Endometrium (tissue), 2 donors: ENCODE measurements around the gene CTXND1.
"Not testable (repeated sequence)": the region's sequence is repeated elsewhere in the genome, so short reads cannot be mapped to it uniquely, and the experiment has no call there.

Experiments used
- FAIRE-seq: peaks from 2 replicates; lab custom pipeline; 2012; peaks lifted over from hg19 to GRCh38; lab: Jason Lieb, UNC
- donor health status: control.
- donor health status: control.

Gene CTXND1

GRCh38 chr15:80252121-80252518 is at the start of gene CTXND1:
TSS of gene CTXND1 (minus strand) at chr15:80252213. CDS start at chr15:80201949, 50,264 bp downstream.
- FAIRE-seq: no peak

- FAIRE-seq: no peak
These were observed 49.5 kb upstream of the CTXND1 start for GRCh38 chr15:80301472-80301871.

GRCh38 chr15:80295777-80296176 is 43.8 kb upstream of the CTXND1 start:
- not testable (repeated sequence) for FAIRE-seq

- FAIRE-seq: no peak
These were observed 40.1 kb upstream of the CTXND1 start for GRCh38 chr15:80292079-80292478.

GRCh38 chr15:80290891-80291290 is 38.9 kb upstream of the CTXND1 start:
- FAIRE-seq: not testable (repeated sequence)

- FAIRE-seq: no peak
These were observed 37.8 kb upstream of the CTXND1 start for GRCh38 chr15:80289528-80290495.

GRCh38 chr15:80288131-80288530 is 36.1 kb upstream of the CTXND1 start:
- no peak for FAIRE-seq

GRCh38 chr15:80286055-80286454 is 34.0 kb upstream of the CTXND1 start:
- no peak for FAIRE-seq

- no peak for FAIRE-seq
These were observed 33.4 kb upstream of the CTXND1 start for GRCh38 chr15:80285379-80285778.

- no peak for FAIRE-seq
These were observed 31.5 kb upstream of the CTXND1 start for GRCh38 chr15:80283531-80283930.

- no peak for FAIRE-seq
These were observed 25.1 kb upstream of the CTXND1 start for GRCh38 chr15:80277147-80277546.

- FAIRE-seq: no peak
These were observed 23.9 kb upstream of the CTXND1 start for GRCh38 chr15:80275961-80276360.

- FAIRE-seq: no peak
These were observed 23.0 kb upstream of the CTXND1 start for GRCh38 chr15:80274996-80275395.

- no peak for FAIRE-seq
These were observed 22.5 kb upstream of the CTXND1 start for GRCh38 chr15:80274554-80274953.

- no peak for FAIRE-seq
These were observed 21.0 kb upstream of the CTXND1 start for GRCh38 chr15:80272987-80273386.

- no peak for FAIRE-seq
These were observed 18.5 kb upstream of the CTXND1 start for GRCh38 chr15:80270472-80270871.

- no peak for FAIRE-seq
These were observed 16.1 kb upstream of the CTXND1 start for GRCh38 chr15:80268101-80268500.

- FAIRE-seq: no peak
These were observed 15.6 kb upstream of the CTXND1 start for GRCh38 chr15:80267658-80268057.

GRCh38 chr15:80266745-80267144 is 14.7 kb upstream of the CTXND1 start:
- no peak for FAIRE-seq

- FAIRE-seq: no peak
These were observed 14.1 kb upstream of the CTXND1 start for GRCh38 chr15:80266113-80266512.

GRCh38 chr15:80265021-80265420 is 13.0 kb upstream of the CTXND1 start:
- FAIRE-seq: no peak

GRCh38 chr15:80264031-80264430 is 12.0 kb upstream of the CTXND1 start:
- FAIRE-seq: no peak

- no peak for FAIRE-seq
These were observed 8.5 kb upstream of the CTXND1 start for GRCh38 chr15:80260551-80260950.
